Neural progenitor cell (in vitro differentiated cells): Measurements from ENCODE around the gene NLRP9. TPM values are rescaled to one million over a fixed set of nuclear protein-coding genes. Genes with fewer than 3 reads are reported as not detected.

Experiments
- DNase-seq: peaks from one replicate; pipeline ENCODE4 v3.0.0-alpha.2; 2016; ENCODE audit warnings: low spot score
- H2AFZ ChIP-seq: fragments of 200-600 bp; sonication (generic); replicated peaks from 2 replicates; pipeline ENCODE4 v1.6.1; 2016; ENCODE audit warnings: antibody characterized with exemption
- H3F3A ChIP-seq: fragments of 200-600 bp; sonication (generic); 2 replicates; pipeline ENCODE4 v1.6.1; 2016; ENCODE audit warnings: antibody characterized with exemption, low read depth
- H3K27ac ChIP-seq: fragments of 200-600 bp; sonication (generic); 2 replicates; pipeline ENCODE4 v1.5.1; 2016; ENCODE audit warnings: mild to moderate bottlenecking
- H3K27me3 ChIP-seq: fragments of 200-600 bp; sonication (generic); 2 replicates; pipeline ENCODE4 v1.6.1; 2016; ENCODE audit warnings: mild to moderate bottlenecking, moderate library complexity
- H3K36me3 ChIP-seq: fragments of 200-600 bp; sonication (generic); 2 replicates; pipeline ENCODE4 v1.5.1; 2016
- H3K4me1 ChIP-seq: fragments of 200-600 bp; sonication (generic); 2 replicates; pipeline ENCODE4 v1.6.1; 2016; ENCODE audit warnings: mixed run types
- H3K4me2 ChIP-seq: fragments of 200-600 bp; sonication (generic); 2 replicates; pipeline ENCODE4 v1.6.1; 2016
- H3K4me3 ChIP-seq: fragments of 200-600 bp; sonication (generic); 2 replicates; pipeline ENCODE4 v1.5.1; 2016
- H3K79me2 ChIP-seq: fragments of 200-600 bp; sonication (generic); 2 replicates; pipeline ENCODE4 v1.6.1; 2016; ENCODE audit warnings: low read depth
- H3K9ac ChIP-seq: fragments of 200-600 bp; sonication (generic); 2 replicates; pipeline ENCODE4 v1.6.1; 2016
- H3K9me3 ChIP-seq: fragments of 200-600 bp; sonication (generic); 2 replicates; pipeline ENCODE4 v1.5.1; 2016; ENCODE audit warnings: low read depth
- H4K20me1 ChIP-seq: fragments of 200-600 bp; sonication (generic); 2 replicates; pipeline ENCODE4 v1.6.1; 2016; ENCODE audit warnings: low read depth
- H3K27ac Mint-ChIP-seq: 3 replicates; pipeline ENCODE4 v1.8.0; 2021; ENCODE audit warnings: mixed read lengths
- H3K27me3 Mint-ChIP-seq: 2 replicates; pipeline ENCODE4 v1.8.0; 2022; ENCODE audit warnings: low read depth, mild to moderate bottlenecking, inconsistent platforms, moderate library complexity, mixed read lengths; ENCODE audit not compliant: insufficient read depth
- H3K36me3 Mint-ChIP-seq: 3 replicates; pipeline ENCODE4 v1.8.0; 2021; ENCODE audit warnings: mixed read lengths
- H3K4me1 Mint-ChIP-seq: 3 replicates; pipeline ENCODE4 v1.8.0; 2021; ENCODE audit warnings: mixed read lengths
- H3K4me3 Mint-ChIP-seq: 3 replicates; pipeline ENCODE4 v1.8.0; 2021; ENCODE audit warnings: mild to moderate bottlenecking, moderate library complexity, mixed read lengths
- H3K9me3 Mint-ChIP-seq: 3 replicates; pipeline ENCODE4 v1.8.0; 2020; ENCODE audit warnings: mixed read lengths
- EZH2 ChIP-seq: fragments of 200-600 bp; sonication (generic); IDR thresholded peaks from 2 replicates; pipeline ENCODE4 v1.6.1; 2017; ENCODE audit warnings: antibody characterized with exemption, mild to moderate bottlenecking, moderate library complexity
- EZH2phosphoT487 ChIP-seq: fragments of 200-600 bp; sonication (generic); IDR thresholded peaks from 2 replicates; pipeline ENCODE4 v1.6.1; 2017; ENCODE audit warnings: antibody characterized with exemption
- total RNA-seq: library from RNA; depleted of rRNA; stranded (reverse); fragments of >200 nt; gene quantifications from 2 replicates; pipeline ENCODE4 v1.2.3, GENCODE V29; 2015; ENCODE audit warnings: low replicate concordance
- TF ChIP-seq, protein P1 (sequence below): fragments of 200-600 bp; sonication (generic); IDR thresholded peaks from 2 replicates; pipeline ENCODE4 v1.5.1; 2017; ENCODE audit warnings: antibody characterized with exemption, mild to moderate bottlenecking

Gene NLRP9
- not detected in 2 replicates for total RNA-seq

DNA sequence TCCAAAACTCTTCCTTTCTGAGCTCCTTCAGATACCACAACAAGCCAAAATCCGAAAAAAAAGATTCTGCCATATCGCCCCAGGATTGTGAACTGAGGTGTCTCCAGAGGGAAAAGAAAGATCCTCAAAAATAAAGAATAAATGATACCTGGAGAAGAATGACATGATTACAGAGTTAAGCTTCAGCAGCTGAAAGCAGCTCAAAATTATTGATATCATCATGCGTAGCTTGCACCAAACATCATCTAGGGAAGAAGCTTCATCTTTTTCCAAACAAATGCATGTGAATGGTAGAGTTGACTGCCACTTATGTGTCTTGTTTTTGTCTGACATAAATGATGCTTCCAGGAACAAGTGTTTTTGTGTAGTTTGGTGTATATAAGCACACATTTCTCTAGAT is at the start of gene NLRP9:
TSS of gene NLRP9 (minus strand) at position 101 of the 400 bp plus-strand sequence. CDS start at position 73, 28 bp downstream.
- Histone ChIP-seq H3K4me2 (no peak within 1 kb of the TSS), H3K9me3 (peaks cover 3% of the 10 kb centered on the region), H3K36me3 (no peaks in the 10 kb centered on the region), H3K27me3 (no peaks in the 10 kb centered on the region), H3F3A (no peaks in the 10 kb centered on the region), H3K27ac (no peak within 1 kb of the TSS), H3K4me1 (no peaks in the 10 kb centered on the region), H3K9ac (no peak within 1 kb of the TSS), H4K20me1 (no peaks in the 10 kb centered on the region), H2AFZ (no peak within 1 kb of the TSS), H3K4me3 (no peak within 1 kb of the TSS), H3K79me2 (no peaks in the 10 kb centered on the region)
- DNase-seq: no peak
- H3K27ac Mint-ChIP-seq: no peak within 1 kb of the TSS
- H3K9me3 Mint-ChIP-seq: peaks cover 3% of the 10 kb centered on the region
- H3K4me1 Mint-ChIP-seq: no peaks in the 10 kb centered on the region
- no peak within 1 kb of the TSS for H3K4me3 Mint-ChIP-seq
- TF ChIP-seq EZH2phosphoT487 (no peak), EZH2 (no peak)
- TF ChIP-seq, protein P1, sequence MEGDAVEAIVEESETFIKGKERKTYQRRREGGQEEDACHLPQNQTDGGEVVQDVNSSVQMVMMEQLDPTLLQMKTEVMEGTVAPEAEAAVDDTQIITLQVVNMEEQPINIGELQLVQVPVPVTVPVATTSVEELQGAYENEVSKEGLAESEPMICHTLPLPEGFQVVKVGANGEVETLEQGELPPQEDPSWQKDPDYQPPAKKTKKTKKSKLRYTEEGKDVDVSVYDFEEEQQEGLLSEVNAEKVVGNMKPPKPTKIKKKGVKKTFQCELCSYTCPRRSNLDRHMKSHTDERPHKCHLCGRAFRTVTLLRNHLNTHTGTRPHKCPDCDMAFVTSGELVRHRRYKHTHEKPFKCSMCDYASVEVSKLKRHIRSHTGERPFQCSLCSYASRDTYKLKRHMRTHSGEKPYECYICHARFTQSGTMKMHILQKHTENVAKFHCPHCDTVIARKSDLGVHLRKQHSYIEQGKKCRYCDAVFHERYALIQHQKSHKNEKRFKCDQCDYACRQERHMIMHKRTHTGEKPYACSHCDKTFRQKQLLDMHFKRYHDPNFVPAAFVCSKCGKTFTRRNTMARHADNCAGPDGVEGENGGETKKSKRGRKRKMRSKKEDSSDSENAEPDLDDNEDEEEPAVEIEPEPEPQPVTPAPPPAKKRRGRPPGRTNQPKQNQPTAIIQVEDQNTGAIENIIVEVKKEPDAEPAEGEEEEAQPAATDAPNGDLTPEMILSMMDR: no peak
- no peaks in the 10 kb centered on the region for H3K36me3 Mint-ChIP-seq
- H3K27me3 Mint-ChIP-seq: peaks cover 4% of the 10 kb centered on the region

DNA sequence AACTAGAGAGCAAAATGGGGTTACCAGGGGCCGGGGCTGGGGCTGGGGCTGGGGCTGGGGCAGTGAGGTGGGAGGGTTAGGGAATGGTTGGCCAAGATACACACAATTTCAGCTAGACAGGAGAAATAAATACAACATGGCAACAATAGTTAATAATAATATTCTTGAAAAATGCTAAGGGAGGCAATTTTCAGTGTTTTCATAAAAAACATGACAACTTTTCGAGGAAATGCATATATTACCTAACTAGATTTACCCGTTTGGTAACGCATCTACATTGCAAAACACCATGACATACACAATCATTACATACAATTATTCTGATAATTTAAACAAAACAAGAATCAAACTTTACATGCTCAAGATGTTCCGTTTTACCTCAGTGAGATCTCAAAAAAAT is 42.9 kb upstream of the NLRP9 start:
- no peaks in the 10 kb centered on the region for H3K36me3 ChIP-seq
- no peak for DNase-seq
- Mint-ChIP-seq H3K36me3 (no peaks in the 10 kb centered on the region), H3K9me3 (peaks cover 12% of the 10 kb centered on the region), H3K4me1 (no peaks in the 10 kb centered on the region), H3K4me3 (no peak overlapping the region), H3K27me3 (peaks cover 5% of the 10 kb centered on the region), H3K27ac (no peak overlapping the region)
- H3K27me3 ChIP-seq: no peaks in the 10 kb centered on the region
- no peak overlapping the region for H3K9ac ChIP-seq
- no peaks in the 10 kb centered on the region for H3K79me2 ChIP-seq
- peaks cover 11% of the 10 kb centered on the region for H3K9me3 ChIP-seq
- no peaks in the 10 kb centered on the region for H3F3A ChIP-seq
- no peaks in the 10 kb centered on the region for H4K20me1 ChIP-seq
- no peak overlapping the region for H3K27ac ChIP-seq
- no peak overlapping the region for H3K4me2 ChIP-seq
- H3K4me3 ChIP-seq: no peak overlapping the region
- TF ChIP-seq EZH2 (no peak), EZH2phosphoT487 (no peak)
- TF ChIP-seq, protein P1: no peak
- H2AFZ ChIP-seq: no peak overlapping the region
- H3K4me1 ChIP-seq: no peaks in the 10 kb centered on the region

DNA sequence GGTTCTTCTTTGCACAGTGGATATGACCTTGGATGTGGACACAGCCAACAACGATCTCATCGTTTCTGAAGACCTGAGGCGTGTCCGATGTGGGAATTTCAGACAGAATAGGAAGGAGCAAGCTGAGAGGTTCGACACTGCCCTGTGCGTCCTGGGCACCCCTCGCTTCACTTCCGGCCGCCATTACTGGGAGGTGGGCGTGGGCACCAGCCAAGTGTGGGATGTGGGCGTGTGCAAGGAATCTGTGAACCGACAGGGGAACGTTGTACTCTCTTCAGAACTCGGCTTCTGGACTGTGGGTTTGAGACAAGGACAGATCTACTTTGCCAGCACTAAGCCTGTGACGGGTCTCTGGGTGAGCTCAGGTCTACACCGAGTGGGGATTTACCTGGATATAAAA is 40.1 kb upstream of the NLRP9 start:
- Histone ChIP-seq H3K9ac (no peak overlapping the region), H2AFZ (no peak overlapping the region), H3K27me3 (no peaks in the 10 kb centered on the region), H3K4me1 (no peaks in the 10 kb centered on the region), H3K36me3 (no peaks in the 10 kb centered on the region), H3K4me3 (no peak overlapping the region), H3K79me2 (no peaks in the 10 kb centered on the region), H3K4me2 (no peak overlapping the region), H3F3A (no peaks in the 10 kb centered on the region), H3K27ac (no peak overlapping the region), H4K20me1 (no peaks in the 10 kb centered on the region), H3K9me3 (peaks cover 5% of the 10 kb centered on the region)
- no peak overlapping the region for H3K27ac Mint-ChIP-seq
- peaks cover 12% of the 10 kb centered on the region for H3K9me3 Mint-ChIP-seq
- H3K36me3 Mint-ChIP-seq: no peaks in the 10 kb centered on the region
- no peak overlapping the region for H3K4me3 Mint-ChIP-seq
- H3K27me3 Mint-ChIP-seq: peaks cover 6% of the 10 kb centered on the region
- no peak for TF ChIP-seq EZH2
- TF ChIP-seq EZH2phosphoT487: no peak
- TF ChIP-seq, protein P1: no peak
- H3K4me1 Mint-ChIP-seq: no peaks in the 10 kb centered on the region
- no peak for DNase-seq
